ENCODE data around the gene SDHB. TPM values are rescaled to one million over a fixed set of nuclear protein-coding genes. Genes with fewer than 3 reads are reported as not detected.

Gene SDHB
- polyA plus RNA-seq, 3 donors, result 116 to 275 (median 241) TPM

DNA sequence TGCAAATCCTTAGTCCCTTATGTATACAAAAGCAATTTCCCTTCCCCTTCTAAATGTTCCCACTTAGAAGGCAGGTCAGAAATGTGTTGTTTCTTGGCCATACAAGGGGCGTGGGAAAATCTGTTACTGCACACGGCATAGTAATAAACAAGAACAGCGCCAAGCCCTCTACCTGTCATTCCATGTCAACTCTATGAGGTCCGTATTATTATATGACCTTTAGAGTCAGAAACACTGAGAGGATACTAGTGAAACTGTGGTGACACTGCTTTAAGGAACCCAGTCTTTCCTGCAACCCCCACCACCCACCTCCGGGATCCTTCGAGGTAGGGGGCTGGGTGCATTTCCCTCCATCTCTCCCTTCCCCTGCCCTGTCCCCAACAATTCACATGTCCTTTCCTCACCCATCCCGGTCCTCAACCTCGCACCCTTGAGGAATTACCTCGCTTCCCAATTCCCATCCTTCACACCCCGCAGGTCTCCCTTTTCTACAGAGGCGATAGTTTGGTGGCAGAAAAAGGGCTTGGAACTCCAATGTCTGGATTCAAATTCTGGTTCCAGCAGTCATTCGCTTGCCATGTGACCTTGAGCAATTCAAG, 647 bp downstream of the SDHB start:
- peak overlapping the region; percentile 69 to 94 (median 80) for H3K4me3 ChIP-seq (replicated peaks in 1 of 3; ENCODE audit: low read depth in 2 of 3, low read length in 3 of 3)
- no peak for DNase-seq
- peak overlapping the region; percentile 79 to 93 for H3K27ac ChIP-seq (ENCODE audit: low read depth in 1 of 2, low read length in 2 of 2)
- H3K4me1 Mint-ChIP-seq, result peaks cover 18% of the 10 kb centered on the region
- peaks cover 56% of the 10 kb centered on the region for H3K79me2 ChIP-seq (ENCODE audit: insufficient read depth, low read length)
- peak overlapping the region; percentile 91 for H3K4me2 ChIP-seq (replicated peaks; ENCODE audit: extremely low read depth, low read length, poor library complexity, severe bottlenecking)
- WGBS (ENCODE audit: insufficient coverage), result 0% methylated on average over 1 of the region's 12 CpGs
- H3K4me1 ChIP-seq (ENCODE audit: control insufficient read depth in 1 of 2, insufficient read depth in 2 of 2, low read length in 2 of 2), result peaks cover 14 to 23% of the 10 kb centered on the region in 2 donors
- H3K4me3 Mint-ChIP-seq, result peak overlapping the region; percentile 95 to 97
- peak overlapping the region; percentile 74 for H2AFZ ChIP-seq (ENCODE audit: insufficient read depth, low read depth, low read length, poor library complexity, severe bottlenecking)
- peaks cover 16 to 29% of the 10 kb centered on the region in 2 donors for H3K36me3 Mint-ChIP-seq
- H3K9me3 Mint-ChIP-seq, result no peaks in the 10 kb centered on the region
- peak overlapping the region; percentile 69 for H3K9ac ChIP-seq (ENCODE audit: insufficient read depth, low read length, poor library complexity, severe bottlenecking)
- H4K20me1 ChIP-seq (ENCODE audit: insufficient read depth, low read length), result peaks cover 32% of the 10 kb centered on the region
- peaks cover 0 to 2% (median 0%) of the 10 kb centered on the region in 3 donors for H3K27me3 Mint-ChIP-seq (ENCODE audit: low read depth in 3 of 3)
- H3K36me3 ChIP-seq (replicated peaks in 1 of 2; ENCODE audit: control insufficient read depth in 1 of 2, insufficient read depth in 2 of 2, low read length in 2 of 2), result peaks cover 21 to 29% of the 10 kb centered on the region in 2 donors
- no peaks in the 10 kb centered on the region for H3K27me3 ChIP-seq (ENCODE audit: control insufficient read depth in 2 of 2, insufficient read depth in 2 of 2, low read length in 2 of 2)
- H3K27ac Mint-ChIP-seq, result peak overlapping the region; percentile 95 to 99 (median 98)
- no peaks in the 10 kb centered on the region for H3K9me3 ChIP-seq (replicated peaks in 1 of 2; ENCODE audit: control insufficient read depth in 1 of 2, insufficient read depth in 1 of 2, low read length in 2 of 2)
- intact Hi-C loops (cut with micrococcal nuclease), result no loop called here
- TF ChIP-seq, protein P1, sequence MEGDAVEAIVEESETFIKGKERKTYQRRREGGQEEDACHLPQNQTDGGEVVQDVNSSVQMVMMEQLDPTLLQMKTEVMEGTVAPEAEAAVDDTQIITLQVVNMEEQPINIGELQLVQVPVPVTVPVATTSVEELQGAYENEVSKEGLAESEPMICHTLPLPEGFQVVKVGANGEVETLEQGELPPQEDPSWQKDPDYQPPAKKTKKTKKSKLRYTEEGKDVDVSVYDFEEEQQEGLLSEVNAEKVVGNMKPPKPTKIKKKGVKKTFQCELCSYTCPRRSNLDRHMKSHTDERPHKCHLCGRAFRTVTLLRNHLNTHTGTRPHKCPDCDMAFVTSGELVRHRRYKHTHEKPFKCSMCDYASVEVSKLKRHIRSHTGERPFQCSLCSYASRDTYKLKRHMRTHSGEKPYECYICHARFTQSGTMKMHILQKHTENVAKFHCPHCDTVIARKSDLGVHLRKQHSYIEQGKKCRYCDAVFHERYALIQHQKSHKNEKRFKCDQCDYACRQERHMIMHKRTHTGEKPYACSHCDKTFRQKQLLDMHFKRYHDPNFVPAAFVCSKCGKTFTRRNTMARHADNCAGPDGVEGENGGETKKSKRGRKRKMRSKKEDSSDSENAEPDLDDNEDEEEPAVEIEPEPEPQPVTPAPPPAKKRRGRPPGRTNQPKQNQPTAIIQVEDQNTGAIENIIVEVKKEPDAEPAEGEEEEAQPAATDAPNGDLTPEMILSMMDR (IDR thresholded peaks at IDR 0.05), result no peak

DNA sequence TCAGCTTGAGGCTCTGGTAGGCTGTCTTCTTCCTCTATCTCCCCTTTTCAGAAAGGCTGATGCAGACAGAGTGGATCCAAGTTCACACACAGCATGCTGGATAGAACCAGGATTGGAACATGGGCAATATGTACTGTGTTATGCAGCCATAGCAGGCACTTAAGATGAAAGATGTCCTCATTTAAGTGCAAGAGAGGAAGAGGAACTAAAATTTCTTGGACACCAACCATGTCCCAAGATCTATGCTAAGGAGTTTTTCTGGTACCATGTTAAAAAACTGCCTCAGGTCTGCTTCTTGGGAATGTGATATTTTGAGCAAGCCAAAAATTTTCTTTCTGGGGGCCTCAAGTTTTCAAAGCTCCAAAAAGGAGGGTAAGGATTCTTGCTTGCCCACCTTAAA, 1.2 kb downstream of the SDHB start:
- Histone ChIP-seq H3K4me1 (ENCODE audit: control insufficient read depth in 1 of 2, insufficient read depth in 2 of 2, low read length in 2 of 2) (peaks cover 14 to 27% of the 10 kb centered on the region in 2 donors), H2AFZ (ENCODE audit: insufficient read depth, low read depth, low read length, poor library complexity, severe bottlenecking) (no peak overlapping the region), H3K4me2 (replicated peaks; ENCODE audit: extremely low read depth, low read length, poor library complexity, severe bottlenecking) (peak overlapping the region; percentile 91), H4K20me1 (ENCODE audit: insufficient read depth, low read length) (peaks cover 37% of the 10 kb centered on the region), H3K9me3 (replicated peaks in 1 of 2; ENCODE audit: control insufficient read depth in 1 of 2, insufficient read depth in 1 of 2, low read length in 2 of 2) (no peaks in the 10 kb centered on the region), H3K27ac (ENCODE audit: low read depth in 1 of 2, low read length in 2 of 2) (peak overlapping the region in 1 of 2 donors; percentile 93), H3K36me3 (replicated peaks in 1 of 2; ENCODE audit: control insufficient read depth in 1 of 2, insufficient read depth in 2 of 2, low read length in 2 of 2) (peaks cover 21 to 29% of the 10 kb centered on the region in 2 donors), H3K9ac (ENCODE audit: insufficient read depth, low read length, poor library complexity, severe bottlenecking) (no peak overlapping the region), H3K4me3 (replicated peaks in 1 of 3; ENCODE audit: low read depth in 2 of 3, low read length in 3 of 3) (peak overlapping the region in 1 of 3 experiments; percentile 94), H3K79me2 (ENCODE audit: insufficient read depth, low read length) (peaks cover 62% of the 10 kb centered on the region), H3K27me3 (ENCODE audit: control insufficient read depth in 2 of 2, insufficient read depth in 2 of 2, low read length in 2 of 2) (no peaks in the 10 kb centered on the region)
- Mint-ChIP-seq H3K36me3 (peaks cover 16 to 29% of the 10 kb centered on the region in 2 donors), H3K27ac (peak overlapping the region in 5 of 7 donors; percentile 73 to 98 (median 84)), H3K4me1 (peaks cover 22% of the 10 kb centered on the region), H3K27me3 (ENCODE audit: low read depth in 3 of 3) (peaks cover 0 to 2% (median 0%) of the 10 kb centered on the region in 3 donors), H3K9me3 (no peaks in the 10 kb centered on the region), H3K4me3 (no peak overlapping the region)
- DNase-seq, result no peak
- TF ChIP-seq, protein P1 (IDR thresholded peaks at IDR 0.05), result no peak
- intact Hi-C loops (cut with micrococcal nuclease), result no loop called here

Data from CD14-positive monocyte (primary cell).